GM21526 (cell line): Measurements from ENCODE around the gene PTPN9.
"Not testable (repeated sequence)": the region's sequence is repeated elsewhere in the genome, so short reads cannot be mapped to it uniquely, and the experiment has no call there.

Experiments used
- ATAC-seq: cut with Tn5 transposase; IDR thresholded peaks from one replicate; pipeline ENCODE4 v1.9.1; 2021; ENCODE audit warnings: moderate library complexity; ENCODE audit not compliant: unreplicated experiment, low FRiP score

The PTPN9 gene

DNA sequence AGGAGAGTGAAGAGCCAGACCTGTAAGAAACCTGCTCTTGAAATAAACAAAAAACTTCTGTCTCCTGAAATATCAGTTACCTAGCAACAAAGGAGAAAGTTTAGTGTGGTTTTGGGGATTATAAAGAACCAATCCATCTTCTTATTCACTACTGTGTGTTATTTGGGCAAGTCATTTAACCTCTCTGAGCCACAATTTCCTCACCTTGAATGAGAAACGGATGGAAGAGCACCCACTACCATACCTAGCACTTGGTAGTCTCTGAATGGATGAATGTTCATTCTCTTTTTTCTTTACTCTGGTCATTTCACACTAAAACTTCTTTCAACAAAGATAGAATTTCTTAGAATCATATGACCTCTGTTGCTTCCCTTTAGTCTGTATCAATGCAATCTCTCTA lies 45.2 kb downstream of the PTPN9 start:
- ATAC-seq = no peak

DNA sequence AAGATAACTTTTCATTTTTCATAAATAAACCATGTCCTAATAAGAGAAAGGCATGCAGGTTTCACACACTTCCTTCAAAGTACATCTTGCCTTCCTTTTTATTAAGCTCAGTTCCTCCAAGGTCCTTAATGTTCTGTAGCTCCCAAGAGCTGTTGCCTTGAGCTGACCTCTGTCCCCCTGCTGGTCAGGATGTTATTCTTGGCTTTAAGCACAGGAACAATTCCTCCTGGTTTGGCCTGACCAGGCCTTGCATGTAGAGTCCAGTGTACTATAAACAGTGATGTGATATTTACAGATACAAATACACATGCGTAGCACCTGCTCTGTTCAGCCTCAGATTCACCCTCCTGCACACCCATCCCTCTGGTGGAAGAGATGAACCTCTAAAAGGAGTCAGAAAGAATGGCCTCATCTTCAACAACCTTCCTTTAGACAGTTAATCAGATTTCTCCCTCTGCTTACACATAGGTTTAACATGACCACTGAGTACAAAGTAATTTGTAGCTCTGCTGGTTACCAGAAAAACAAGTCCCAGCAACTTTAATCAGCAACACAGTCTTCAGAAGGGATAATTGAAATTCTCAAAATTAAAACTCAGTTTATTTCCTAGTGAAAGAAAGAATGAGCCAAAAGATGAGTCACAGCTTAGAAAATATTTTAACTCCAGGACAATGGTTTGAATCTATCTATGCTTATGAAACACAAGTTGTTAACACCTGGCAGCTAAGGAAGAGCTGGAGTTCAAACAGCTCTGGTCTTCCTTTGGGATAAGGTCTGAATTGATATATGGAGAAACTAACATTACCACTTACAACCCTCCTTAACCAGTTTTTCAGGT lies 46.5 kb downstream of the PTPN9 start:
- no peak for ATAC-seq

DNA sequence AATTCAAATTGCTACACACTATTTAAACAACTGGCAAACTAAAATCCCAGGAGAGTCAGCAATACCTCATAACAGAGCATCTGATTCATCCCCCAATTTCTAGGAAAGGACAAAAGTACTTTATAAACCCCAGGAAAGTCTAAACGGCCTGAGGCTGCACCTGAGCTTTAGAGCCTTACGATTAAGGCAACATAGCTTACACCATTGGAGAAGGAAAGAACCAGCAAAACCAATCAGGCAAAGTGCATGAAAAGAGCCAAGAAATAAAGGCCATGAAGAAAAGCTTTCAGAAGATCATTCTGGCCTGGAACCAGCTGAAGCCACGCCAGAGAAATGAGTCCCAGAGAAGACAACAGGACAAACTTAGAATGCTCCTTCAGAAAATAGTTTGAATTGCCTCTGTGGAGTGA lies 48.1 kb downstream of the PTPN9 start:
- ATAC-seq = no peak

DNA sequence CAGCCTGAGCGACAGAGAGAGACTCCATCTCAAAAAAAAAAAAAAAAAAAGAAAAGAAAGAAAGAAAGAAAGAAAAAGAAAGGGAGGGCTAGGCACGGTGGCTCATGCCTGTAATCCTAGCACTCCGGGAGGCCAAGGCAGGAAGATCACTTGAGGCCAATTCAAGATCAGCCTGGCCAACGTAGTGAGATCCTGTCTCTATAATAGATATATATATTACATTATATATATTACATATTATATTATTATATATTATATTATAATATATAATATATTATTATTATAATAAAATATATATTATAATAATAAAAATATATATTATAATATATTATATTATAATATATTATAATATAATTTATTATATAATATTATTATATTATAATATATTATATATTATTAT lies 48.9 kb downstream of the PTPN9 start:
- ATAC-seq = no peak

DNA sequence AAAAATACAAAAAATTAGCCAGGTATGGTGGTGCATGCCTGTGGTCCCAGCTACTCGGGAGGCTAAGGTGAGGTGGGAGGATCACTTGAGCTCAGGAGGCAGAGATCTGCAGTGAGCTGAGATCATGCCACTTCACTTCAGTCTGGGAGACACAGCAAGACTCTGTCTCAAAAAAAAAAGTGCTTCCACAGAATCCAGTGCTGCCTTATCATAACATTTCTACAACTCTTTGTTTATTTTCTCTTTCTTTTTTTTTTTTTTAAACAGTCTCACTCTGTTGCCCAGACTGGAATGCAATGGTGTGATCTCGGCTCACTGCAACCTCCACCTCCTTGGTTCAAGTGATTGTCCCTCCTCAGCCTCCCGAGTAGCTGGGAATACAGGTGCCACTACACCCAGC lies 53.4 kb downstream of the PTPN9 start:
- ATAC-seq = not testable (repeated sequence)

DNA sequence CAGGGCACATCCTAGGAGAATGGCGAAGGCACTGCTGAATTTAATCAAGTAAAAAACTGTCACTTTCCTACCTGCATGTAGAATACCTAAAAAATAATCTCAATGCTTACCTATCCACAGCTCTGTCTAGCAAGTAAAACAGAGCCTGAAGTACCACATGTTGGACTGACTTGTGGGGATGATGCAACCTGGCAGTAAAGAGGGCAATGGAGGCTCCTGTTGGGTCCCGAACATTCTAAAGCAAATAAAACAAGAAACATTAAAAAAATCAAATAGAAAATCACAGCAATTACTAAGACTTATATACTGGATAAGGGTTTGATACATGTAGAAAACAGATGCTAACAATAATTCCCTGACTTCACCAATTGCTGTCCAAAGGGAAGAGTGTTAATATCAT lies 56.1 kb downstream of the PTPN9 start:
- ATAC-seq = no peak

DNA sequence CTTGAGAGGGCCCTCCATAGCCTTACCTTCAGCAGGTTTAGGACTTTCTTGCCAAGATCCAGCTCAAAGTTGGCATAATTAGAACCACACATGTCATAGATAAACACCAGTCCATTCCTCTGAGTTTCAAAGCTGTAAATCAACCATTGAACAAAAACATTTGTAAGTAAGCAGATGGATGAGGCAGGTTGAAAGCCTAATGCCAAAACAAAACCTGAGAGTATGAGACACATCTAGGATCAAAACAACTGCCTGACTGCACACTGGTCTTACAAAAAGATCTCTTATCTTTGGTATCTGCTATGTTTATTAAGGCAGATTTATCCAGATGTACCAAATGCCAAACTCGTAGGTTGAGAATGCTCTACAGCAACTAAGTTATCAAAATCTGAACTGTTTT lies 61.9 kb downstream of the PTPN9 start:
- no peak for ATAC-seq

DNA sequence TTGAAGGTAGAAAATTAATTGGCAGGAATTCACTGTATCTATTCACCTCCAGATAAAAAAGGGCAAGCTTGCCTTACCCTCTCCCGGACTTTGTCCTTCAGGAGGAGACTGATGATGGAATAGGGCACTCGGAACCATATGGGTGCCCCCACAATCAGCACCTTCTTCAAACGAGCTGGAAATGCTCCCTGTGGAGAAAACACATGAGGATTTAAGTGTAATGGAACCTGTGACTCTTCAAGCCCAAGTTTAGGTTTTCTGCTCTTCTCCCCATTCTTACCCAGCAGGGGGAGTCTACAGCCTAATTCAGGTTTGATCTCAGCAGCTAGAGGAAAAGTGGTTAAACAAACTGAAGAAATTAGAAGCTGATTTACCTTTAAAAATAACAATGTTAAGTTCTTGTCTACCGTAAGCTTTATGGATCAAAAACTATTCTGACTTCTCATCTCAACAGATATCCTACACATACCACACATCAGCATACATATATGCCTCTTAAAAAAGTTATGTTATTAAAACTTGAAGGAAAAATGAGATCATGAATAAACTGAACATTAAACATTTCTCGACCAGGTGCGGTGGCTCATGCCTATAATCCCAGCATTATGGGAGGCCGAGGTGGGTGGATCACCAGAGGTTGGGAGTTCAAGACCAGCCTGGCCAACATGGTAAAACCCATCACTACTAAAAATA lies 70.1 kb downstream of the PTPN9 start:
- ATAC-seq = no peak

DNA sequence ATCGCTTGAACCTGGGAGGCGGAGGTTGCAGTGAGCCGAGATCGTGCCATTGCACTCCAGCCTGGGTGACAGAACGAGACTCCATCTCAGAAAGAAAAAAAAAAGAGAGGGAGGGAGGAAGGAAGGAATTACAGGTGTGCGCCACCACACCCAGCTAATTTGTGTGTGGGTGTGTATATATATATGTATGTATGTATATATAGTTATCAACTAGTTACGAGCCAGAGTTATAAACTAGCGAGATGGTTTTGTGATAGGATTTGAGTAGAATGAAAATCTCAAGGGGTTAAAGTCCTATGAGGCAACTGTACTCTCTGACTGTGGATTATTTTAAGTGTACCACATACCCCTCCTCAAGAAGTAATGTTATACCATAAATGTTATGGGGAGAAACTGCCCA lies 76.8 kb downstream of the PTPN9 start:
- ATAC-seq = no peak

DNA sequence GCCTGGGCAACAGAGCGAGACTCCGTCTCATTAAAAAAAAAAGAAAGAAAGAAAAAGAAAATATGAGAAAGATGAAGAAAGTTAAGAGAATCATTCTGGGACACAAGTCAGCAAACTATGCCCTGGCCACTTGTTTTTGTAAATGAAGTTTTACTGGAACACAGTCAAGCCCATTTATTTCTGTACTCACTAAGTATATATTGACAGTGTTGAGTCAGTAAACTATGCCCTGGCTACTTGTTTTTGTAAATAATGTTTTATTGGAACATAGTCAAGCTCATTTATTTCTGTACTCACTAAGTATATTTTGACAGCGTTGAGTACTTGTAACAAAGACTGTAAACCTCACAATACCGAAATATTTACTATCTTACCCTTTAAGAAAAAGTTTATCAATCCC lies 85.4 kb downstream of the PTPN9 start:
- no peak for ATAC-seq

DNA sequence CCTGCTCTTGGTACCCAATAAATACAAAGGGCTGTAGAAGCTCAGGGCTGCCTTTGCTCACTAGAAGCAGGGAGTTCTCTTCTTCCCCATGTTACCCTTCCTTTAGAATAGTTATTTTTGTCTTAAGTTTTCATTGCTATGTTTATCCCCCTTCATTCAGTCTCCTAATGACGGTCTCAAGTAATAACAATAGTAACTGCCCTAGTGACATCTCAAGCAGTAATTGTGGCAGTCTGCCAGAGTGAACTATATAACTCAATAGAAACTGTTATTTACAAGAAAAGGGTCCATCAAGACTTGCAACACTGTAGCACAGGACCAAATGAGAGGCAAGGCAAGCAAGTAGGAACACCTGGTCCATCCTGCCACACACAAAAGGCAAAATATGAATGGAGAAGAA lies 95.2 kb downstream of the PTPN9 start:
- ATAC-seq = no peak

DNA sequence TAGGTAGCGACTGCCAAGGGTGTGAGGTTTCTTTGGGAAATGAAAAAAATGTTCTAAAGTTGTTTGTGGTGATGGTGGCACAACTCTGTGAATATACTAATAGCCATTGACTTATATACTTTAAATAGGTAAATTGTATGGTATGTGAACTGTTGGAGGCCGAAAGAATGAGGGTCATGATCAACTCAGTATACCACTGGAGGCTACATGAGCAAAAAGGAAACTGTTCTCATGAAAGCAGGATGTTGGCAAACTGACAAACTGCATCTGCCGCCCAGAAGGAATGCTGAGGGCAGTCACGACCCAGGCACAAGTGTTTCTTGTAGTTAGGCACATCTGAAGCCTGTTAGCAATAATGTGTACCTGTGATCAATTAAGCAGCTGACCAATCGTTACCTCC lies 95.6 kb downstream of the PTPN9 start:
- ATAC-seq = not testable (repeated sequence)

DNA sequence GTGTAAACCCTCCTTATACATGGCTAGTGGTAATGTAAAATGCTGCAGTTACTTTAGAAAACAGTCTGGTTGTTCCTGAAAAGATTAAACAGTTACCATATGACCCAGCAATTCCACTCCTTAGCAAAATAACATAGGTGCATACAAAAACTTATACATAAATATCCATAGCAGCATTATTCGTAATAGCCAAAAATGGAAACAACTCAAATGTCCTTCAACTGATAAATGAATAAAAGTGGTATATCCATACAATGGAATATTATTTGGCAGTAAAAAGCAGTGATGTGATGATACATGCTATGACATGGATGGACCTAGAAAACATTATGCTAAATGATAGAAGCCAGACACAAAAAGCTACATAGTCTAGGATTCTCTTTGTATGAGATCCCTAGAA lies 96.0 kb downstream of the PTPN9 start:
- no peak for ATAC-seq

DNA sequence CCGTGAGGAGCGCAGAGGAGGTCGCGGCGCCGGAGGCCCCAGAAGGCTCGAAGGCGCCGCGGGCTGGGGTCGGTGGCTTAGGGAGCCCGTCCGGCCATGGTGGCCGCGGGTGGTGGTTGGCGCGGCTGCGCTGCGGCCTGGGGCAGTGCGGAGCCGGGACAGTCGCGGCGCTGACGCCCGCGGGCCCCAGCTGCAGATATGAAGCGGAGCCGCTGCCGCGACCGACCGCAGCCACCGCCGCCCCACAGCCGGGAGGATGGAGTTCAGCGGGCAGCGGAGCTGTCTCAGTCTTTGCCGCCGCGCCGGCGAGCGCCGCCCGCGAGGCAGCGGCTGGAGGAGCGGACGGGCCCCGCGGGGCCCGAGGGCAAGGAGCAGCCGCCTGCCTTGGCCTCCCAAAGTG lies 98.7 kb downstream of the PTPN9 start:
- not testable (repeated sequence) for ATAC-seq

DNA sequence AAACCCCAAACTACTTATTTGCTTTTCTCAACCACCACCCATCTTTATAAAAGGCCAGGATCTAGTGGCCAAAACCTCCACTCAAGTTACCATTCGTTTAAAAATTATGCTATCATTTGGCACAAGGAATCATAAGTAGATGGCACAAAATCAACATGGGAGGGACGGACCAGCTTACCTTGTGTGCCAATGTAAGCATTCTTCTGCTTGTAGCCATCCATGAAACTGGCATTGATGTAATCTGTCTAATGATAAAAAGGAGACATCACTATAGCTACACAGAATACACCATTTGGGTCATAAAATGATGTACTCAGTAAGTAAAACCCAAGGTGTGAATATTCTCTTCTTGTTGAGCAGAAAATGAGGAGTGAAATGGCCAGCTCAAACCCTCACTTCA lies 99.4 kb downstream of the PTPN9 start:
- no peak for ATAC-seq

DNA sequence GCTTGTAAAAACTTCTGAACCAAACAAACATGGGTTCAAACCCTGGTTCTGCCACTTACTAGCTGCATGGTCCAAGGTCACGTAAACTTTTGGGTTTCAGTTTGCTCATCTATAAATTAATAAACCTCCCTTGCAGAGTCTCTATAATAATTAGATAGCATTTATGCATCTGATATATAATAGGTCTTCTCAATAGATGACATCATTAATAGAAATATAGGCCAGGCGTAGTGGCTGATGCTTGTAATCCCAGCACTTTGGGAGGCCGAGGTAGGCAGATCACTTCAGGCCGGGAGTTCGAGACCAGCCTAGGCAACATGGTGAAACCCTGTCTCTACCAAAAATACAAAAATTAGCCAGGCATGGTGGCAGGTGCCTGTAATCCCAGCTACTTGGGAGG lies 102.0 kb downstream of the PTPN9 start:
- not testable (repeated sequence) for ATAC-seq

DNA sequence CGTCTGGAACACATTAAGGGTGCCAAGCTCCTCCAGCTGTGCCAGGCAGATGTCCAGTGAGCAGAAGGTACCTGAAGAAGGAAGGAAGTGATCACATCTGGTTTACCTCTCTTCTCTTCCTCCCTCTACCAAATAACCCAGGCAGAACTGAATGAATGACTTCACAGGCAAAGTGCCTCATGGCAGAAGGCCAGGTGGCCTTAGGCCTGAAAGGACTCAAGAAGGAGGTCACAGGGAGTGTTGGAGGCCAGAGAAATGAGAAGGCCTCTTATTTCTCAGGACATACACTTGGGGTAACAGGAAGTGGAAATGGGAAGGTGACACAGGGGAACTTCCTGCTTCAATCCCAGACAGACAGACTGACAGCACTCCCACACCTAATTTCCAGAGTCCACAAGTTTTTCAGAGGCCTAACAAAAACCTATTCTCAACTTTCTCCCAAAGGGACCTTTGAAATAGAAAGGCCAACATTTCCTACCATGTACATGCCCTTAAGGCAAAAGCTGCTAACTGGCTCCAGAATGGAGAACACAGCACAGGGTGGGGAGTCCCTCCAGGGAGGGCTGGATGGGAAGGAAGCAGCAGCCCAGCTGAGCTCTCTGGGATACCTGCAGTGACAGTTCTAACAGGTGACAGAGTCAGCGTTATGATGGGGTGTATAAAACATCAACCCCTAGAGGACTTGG lies 110.1 kb downstream of the PTPN9 start:
- no peak for ATAC-seq

DNA sequence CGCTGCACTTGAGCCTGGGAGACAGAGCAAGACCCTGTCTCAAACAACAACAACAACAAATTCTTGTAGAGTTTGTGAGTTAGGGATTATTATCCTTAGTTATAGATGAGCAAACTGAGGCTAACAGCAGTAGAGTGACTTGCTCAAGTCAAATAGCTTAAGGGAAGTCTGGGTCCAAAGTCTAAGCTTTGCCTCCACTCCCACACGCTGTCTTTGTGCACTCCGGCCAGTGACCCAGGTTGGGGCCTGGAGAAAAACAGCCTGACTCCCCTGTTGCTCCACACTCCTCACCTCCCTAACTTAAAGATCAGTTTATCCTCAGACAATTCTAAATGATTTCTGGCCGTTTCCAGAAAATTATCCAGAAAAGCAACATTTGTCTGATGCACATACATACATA lies 118.5 kb downstream of the PTPN9 start:
- no peak for ATAC-seq

DNA sequence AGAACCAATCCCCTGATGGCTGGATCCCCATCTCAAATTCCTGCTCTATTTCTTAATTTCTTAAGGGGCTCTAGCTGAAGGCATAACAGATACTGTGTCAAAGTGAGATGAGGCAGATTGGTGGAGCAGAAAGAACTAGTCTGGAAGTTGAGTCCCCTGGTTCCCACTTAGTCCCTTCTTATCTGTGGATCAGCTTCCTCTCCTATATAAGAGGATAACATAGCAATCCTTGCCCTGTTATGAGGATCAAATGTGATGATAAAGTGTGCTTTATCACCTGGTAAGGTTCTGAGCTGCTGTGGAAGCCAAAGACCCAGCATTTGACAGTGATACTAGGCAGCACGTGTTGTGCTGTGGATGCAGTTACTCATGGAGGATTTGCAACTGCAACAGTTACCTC lies 119.5 kb downstream of the PTPN9 start:
- ATAC-seq = no peak

DNA sequence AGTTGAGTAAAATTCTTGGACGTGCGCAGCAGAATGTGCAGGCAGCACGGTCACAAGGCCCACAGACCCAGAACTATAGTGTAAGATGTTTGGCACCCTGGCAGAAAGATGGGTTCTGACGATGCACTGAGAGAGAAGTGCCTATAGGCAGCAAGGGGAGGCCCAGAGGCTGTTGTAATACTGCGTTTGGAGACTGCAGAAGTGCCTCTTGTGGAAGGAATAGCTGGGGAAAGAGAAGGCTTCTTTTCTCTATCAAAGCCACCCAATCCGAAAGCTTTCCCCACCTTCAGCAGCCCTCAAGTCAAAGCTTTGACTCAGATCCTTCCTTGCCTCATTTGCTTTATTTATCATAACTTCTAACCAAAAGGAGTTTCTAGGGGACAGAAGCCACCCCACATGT lies 122.4 kb downstream of the PTPN9 start:
- ATAC-seq = no peak

DNA sequence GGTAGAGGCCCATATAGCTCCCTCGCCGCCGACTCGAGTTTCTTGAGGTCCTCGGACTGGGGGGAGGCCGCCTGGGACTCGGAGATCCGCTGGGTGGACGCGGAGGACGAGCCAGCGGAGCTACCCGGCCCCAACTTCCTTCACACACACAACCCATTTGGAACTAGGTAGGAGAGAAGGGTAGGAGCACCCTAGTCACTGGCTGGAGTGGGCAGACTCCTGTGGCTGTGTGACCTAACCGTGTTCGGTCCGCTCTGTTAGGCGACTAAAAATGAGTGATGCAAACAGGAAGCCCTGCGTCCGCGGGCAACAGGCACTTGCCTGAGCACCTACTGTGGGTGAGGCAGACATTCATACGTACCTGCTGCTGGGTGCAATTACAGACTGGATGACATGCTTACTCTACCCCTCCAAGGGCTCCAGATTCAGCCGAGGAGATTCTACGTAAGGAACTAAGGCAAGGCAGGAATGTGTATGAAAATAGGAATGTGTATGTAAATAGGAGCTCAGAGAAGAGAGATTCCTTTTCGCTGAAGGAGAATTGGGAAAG lies 123.1 kb downstream of the PTPN9 start:
- ATAC-seq = no peak
